HepG2 (cell line): ENCODE measurements around the gene HOXC11. TPM values are rescaled to one million over a fixed set of nuclear protein-coding genes. Genes with fewer than 3 reads are reported as not detected.

Experiments used
- ATAC-seq: fragments of 200-7000 bp; cut with Tn5 transposase; 3 replicates; pipeline ENCODE4 v1.9.1; 2020; ENCODE audit warnings: mild to moderate bottlenecking, moderate library complexity
- BruUV-seq: library from RNA; stranded (reverse); fragments of 400-500 nt; replicated peaks from 2 replicates; lab custom pipeline; 2021; lab: Mats Ljungman, UMichigan
- CTCF ChIA-PET: fragments of 300-600 bp; formaldehyde crosslinking; extraction: SDS; loops from one replicate; lab custom pipeline; 2021; ENCODE audit warnings: low total read pairs, inconsistent platforms, low intra/inter-chr PET ratio; lab: Yijun Ruan, JAX
- POLR2A ChIA-PET: fragments of 350-600 bp; sonication (Branson Sonifier 250); formaldehyde crosslinking; loops from one replicate; lab custom pipeline; 2020; ENCODE audit warnings: antibody characterized with exemption, inconsistent platforms; lab: Yijun Ruan, JAX
- DNase-seq: peaks from one replicate; pipeline ENCODE4 v3.0.0-alpha.2; 2015; ENCODE audit warnings: low spot score
- FAIRE-seq: peaks from 3 replicates; lab custom pipeline; 2011; peaks lifted over from hg19 to GRCh38; lab: Jason Lieb, UNC
- H2AFZ ChIP-seq: one replicate; pipeline ENCODE4 v1.6.1; 2011; ENCODE audit warnings: low read length, inconsistent platforms
- H3K27ac ChIP-seq: fragments of 300-600 bp; 3 replicates; pipeline ENCODE4 v1.8.0; 2011; ENCODE audit warnings: mixed run types, mild to moderate bottlenecking, mixed read lengths, low read length, inconsistent platforms; ENCODE audit not compliant: insufficient read depth; ENCODE audit errors: extremely low read length
- H3K27me3 ChIP-seq, 2 experiments: fragments of 200-600 bp in 1 of 2; 2 replicates in 1 of 2; 3 replicates in 1 of 2; pipeline versions ENCODE4 v1.6.0 to v1.8.0; 2011; ENCODE audit warnings: low read length in 2 of 2, mild to moderate bottlenecking in 2 of 2, moderate library complexity in 2 of 2, inconsistent platforms in 1 of 2; ENCODE audit not compliant: insufficient read depth in 2 of 2, control insufficient read depth in 1 of 2
- H3K36me3 ChIP-seq, 2 experiments: fragments of 200-600 bp in 1 of 2; replicated peaks in 1 of 2; 2 replicates in 1 of 2; 3 replicates in 1 of 2; pipeline versions ENCODE4 v1.5.1 to v1.8.0; 2011; ENCODE audit warnings: low read length in 2 of 2, inconsistent platforms in 1 of 2; ENCODE audit not compliant: insufficient read depth in 2 of 2, control insufficient read depth in 1 of 2
- H3K4me1 ChIP-seq: 2 replicates; pipeline ENCODE4 v1.5.1; 2012; ENCODE audit warnings: low read length, inconsistent platforms; ENCODE audit not compliant: insufficient read depth
- H3K4me2 ChIP-seq: 2 replicates; pipeline ENCODE4 v1.6.0; 2011; ENCODE audit warnings: low read depth, low read length, inconsistent platforms
- H3K4me3 ChIP-seq, 3 experiments: fragments of 200-600 bp in 1 of 3; sonication (generic), shearing (Covaris generic) in 1 of 3; replicated peaks in 1 of 3; 2 replicates each; pipeline ENCODE4 v1.5.1; 2011 to 2016; ENCODE audit warnings: low read length in 3 of 3, inconsistent platforms in 2 of 3, low read depth in 2 of 3, mild to moderate bottlenecking in 2 of 3, control low read depth in 1 of 3, mixed read lengths in 1 of 3; ENCODE audit not compliant: insufficient read depth in 1 of 3
- H3K79me2 ChIP-seq: one replicate; pipeline ENCODE4 v1.6.1; 2011; ENCODE audit warnings: low read length, inconsistent platforms; ENCODE audit not compliant: insufficient read depth
- H3K9ac ChIP-seq: 2 replicates; pipeline ENCODE4 v1.6.0; 2011; ENCODE audit warnings: mild to moderate bottlenecking, low read depth, low read length, inconsistent platforms; ENCODE audit not compliant: insufficient read depth
- H3K9me3 ChIP-seq: 2 replicates; pipeline ENCODE4 v1.5.1; 2012; ENCODE audit warnings: mild to moderate bottlenecking, low read length
- H4K20me1 ChIP-seq: 2 replicates; pipeline ENCODE4 v1.6.0; 2011; ENCODE audit warnings: inconsistent platforms, mild to moderate bottlenecking, low read length, moderate library complexity; ENCODE audit not compliant: insufficient read depth
- ARID2 ChIP-seq: sonication (generic); formaldehyde crosslinking; IDR thresholded peaks from 2 replicates; pipeline ENCODE4 v1.8.1; 2022; ENCODE audit warnings: mild to moderate bottlenecking, missing genetic modification reagents, borderline replicate concordance
- DR1 ChIP-seq: sonication (generic); formaldehyde crosslinking; IDR thresholded peaks from 2 replicates; pipeline ENCODE4 v1.8.0; 2021; ENCODE audit warnings: mild to moderate bottlenecking, missing genetic modification reagents, inconsistent platforms
- GATAD1 ChIP-seq: IDR thresholded peaks from 2 replicates; pipeline ENCODE4 v1.6.1; 2016; ENCODE audit warnings: missing genetic modification reagents, missing compliant biosample characterization
- HCFC1 ChIP-seq: fragments of 150-350 bp; IDR thresholded peaks from 2 replicates; pipeline ENCODE4 v1.6.1; 2014; ENCODE audit warnings: low read depth, low read length
- RBM22 ChIP-seq: fragments of 200-400 bp; formaldehyde crosslinking; optimal IDR thresholded peaks from 2 replicates; pipeline ENCODE3; 2017; ENCODE audit warnings: mild to moderate bottlenecking, low read length, moderate library complexity
- RFXAP ChIP-seq: sonication (generic); formaldehyde crosslinking; IDR thresholded peaks from 2 replicates; pipeline ENCODE4 v1.4.0; 2020; ENCODE audit warnings: missing genetic modification reagents, borderline replicate concordance
- TAF15 ChIP-seq: fragments of 200-400 bp; formaldehyde crosslinking; IDR thresholded peaks from one replicate; pipeline ENCODE4 v1.6.1; 2018; ENCODE audit warnings: mild to moderate bottlenecking, low read depth, low read length; ENCODE audit not compliant: poor library complexity, severe bottlenecking
- ZBTB1 ChIP-seq: sonication (generic); formaldehyde crosslinking; IDR thresholded peaks from 2 replicates; pipeline ENCODE4 v1.4.0; 2020; ENCODE audit warnings: missing genetic modification reagents, borderline replicate concordance
- ZNF484 ChIP-seq: sonication (generic); formaldehyde crosslinking; IDR thresholded peaks from 2 replicates; pipeline ENCODE4 v1.5.1; 2020; ENCODE audit warnings: mild to moderate bottlenecking, low read depth, missing genetic modification reagents, borderline replicate concordance
- ZNF556 ChIP-seq: sonication (generic); formaldehyde crosslinking; IDR thresholded peaks from 2 replicates; pipeline ENCODE4 v1.4.0; 2020; ENCODE audit warnings: mild to moderate bottlenecking, missing genetic modification reagents, borderline replicate concordance
- ZNF570 ChIP-seq: sonication (generic); formaldehyde crosslinking; IDR thresholded peaks from 2 replicates; pipeline ENCODE4 v1.4.0; 2020; ENCODE audit warnings: mild to moderate bottlenecking, missing genetic modification reagents, borderline replicate concordance
- ZNF614 ChIP-seq: IDR thresholded peaks from 2 replicates; pipeline ENCODE4 v1.6.1; 2018; ENCODE audit warnings: missing biosample characterization, missing genetic modification reagents, inconsistent platforms, borderline replicate concordance
- ZNF619 ChIP-seq: sonication (generic); formaldehyde crosslinking; IDR thresholded peaks from 2 replicates; pipeline ENCODE4 v1.4.0; 2020; ENCODE audit warnings: mild to moderate bottlenecking, missing genetic modification reagents
- ZNF781 ChIP-seq: sonication (generic); formaldehyde crosslinking; IDR thresholded peaks from 2 replicates; pipeline ENCODE4 v1.5.1; 2020; ENCODE audit warnings: borderline replicate concordance, mild to moderate bottlenecking, missing genetic modification reagents; ENCODE audit errors: not compliant biosample characterization
- ZNF850 ChIP-seq: sonication (generic); formaldehyde crosslinking; conservative IDR thresholded peaks from 2 replicates; pipeline ENCODE4 v1.9.0; 2021; ENCODE audit warnings: mild to moderate bottlenecking, missing genetic modification reagents
- ZZZ3 ChIP-seq: sonication (generic); formaldehyde crosslinking; IDR thresholded peaks from 2 replicates; pipeline ENCODE4 v1.4.0; 2020; ENCODE audit warnings: missing genetic modification reagents, mild to moderate bottlenecking, borderline replicate concordance
- WGBS: methylation state at CpG from one replicate; pipeline ENCODE4 v1.1.6; 2017; ENCODE audit warnings: low lambda C conversion rate; 5-methylcytosine and 5-hydroxymethylcytosine counted together
- in situ Hi-C: cut with HindIII; loops from 2 replicates; pipeline ENCODE4 v1.10.0; 2017; ENCODE audit warnings: low pct_unique_long_range_greater_than_20kb; ENCODE audit not compliant: extremely low pct_ligation_motif_present
- intact Hi-C: fragments of 100-400 bp; cut with micrococcal nuclease; formaldehyde crosslinking; loops from one replicate; pipeline ENCODE4 v1.10.0; 2022; ENCODE audit not compliant: unreplicated experiment
- polyA plus RNA-seq, 8 experiments: library from polyadenylated mRNA; depleted of rRNA in 3 of 8; stranded (reverse) in 7 of 8; unstranded in 1 of 8; fragments of >200 nt; fragmentation: Illumina TruSeq in 4 of 8; extraction: Trizol in 4 of 8; gene quantifications; 2 replicates each; pipeline versions ENCODE4 v1.2.1 to v1.2.3, GENCODE V29; 2011 to 2016; ENCODE audit warnings: low read depth in 4 of 8, missing spikeins in 1 of 8, mixed read lengths in 1 of 8; ENCODE audit not compliant: insufficient read depth in 1 of 8
- total RNA-seq, 5 experiments: library from RNA; depleted of rRNA; stranded (reverse); fragments of >200 nt; fragmentation: Illumina TruSeq; extraction: Trizol; gene quantifications; 2 replicates each; pipeline ENCODE4 v1.2.3, GENCODE V29; 2016; ENCODE audit warnings: low read depth in 1 of 5
- TF ChIP-seq, protein P1 (sequence below): sonication (generic); formaldehyde crosslinking; IDR thresholded peaks from 2 replicates; pipeline ENCODE4 v1.5.0; 2020; ENCODE audit warnings: missing genetic modification reagents
- TF ChIP-seq, protein P2 (sequence below): sonication (generic); formaldehyde crosslinking; IDR thresholded peaks from 2 replicates; pipeline ENCODE4 v1.5.0; 2020; ENCODE audit warnings: missing genetic modification reagents, mild to moderate bottlenecking, borderline replicate concordance

HOXC11 gene
- total and polyA plus RNA-seq, 2 of the 13 experiments (the other 11 are each of a cell fraction or from before 2014, with no cell fraction given) = not detected

DNA sequence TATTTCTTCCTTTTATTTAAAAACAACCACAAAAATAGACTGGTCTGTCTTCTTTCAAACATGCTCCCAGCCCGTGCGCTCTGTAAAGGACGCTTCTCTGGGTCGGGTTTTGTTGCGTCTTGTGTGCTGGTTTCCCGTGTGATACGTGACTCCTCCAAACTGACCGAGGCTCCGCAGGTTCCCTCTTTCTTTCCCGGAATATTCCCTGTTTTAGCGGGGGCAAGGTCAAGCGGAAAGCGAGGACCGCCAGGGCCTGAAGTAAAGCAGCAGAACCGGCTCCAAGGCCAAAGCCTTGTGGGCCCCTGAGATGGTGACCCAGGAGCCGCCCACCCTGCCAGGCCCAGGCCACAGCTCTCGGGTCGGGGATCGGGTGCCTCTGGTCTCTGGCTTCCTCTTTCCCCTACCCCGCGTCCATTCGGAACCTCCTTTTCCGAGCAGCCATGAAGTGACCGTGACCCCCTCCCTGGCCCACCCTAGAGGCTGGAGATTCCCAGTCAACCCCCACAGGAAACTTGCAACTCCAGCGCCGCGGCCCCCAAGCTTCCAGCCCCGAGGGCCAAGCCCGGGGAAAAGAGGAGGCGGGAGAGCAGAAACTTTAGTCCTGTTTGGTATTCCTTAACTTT, 11.1 kb downstream of the HOXC11 start:
- Histone ChIP-seq H3K27me3 (peaks cover 5 to 46% of the 10 kb centered on the region in 2 experiments), H3K4me1 (peaks cover 36% of the 10 kb centered on the region), H3K36me3 (no peaks in the 10 kb centered on the region), H3K79me2 (no peaks in the 10 kb centered on the region), H3K4me2 (no peak overlapping the region), H2AFZ (no peak overlapping the region), H4K20me1 (no peaks in the 10 kb centered on the region), H3K9me3 (no peaks in the 10 kb centered on the region), H3K4me3 (no peak overlapping the region), H3K27ac (no peak overlapping the region), H3K9ac (no peak overlapping the region)
- ChIA-PET CTCF (interaction anchor here (0.9 to 2.3 kb wide), 3 partner anchors 217 to 233 kb away, joined by 3 to 12 read pairs (median 8); no protein-coding TSS in a partner anchor), POLR2A (no interaction called here)
- DNase-seq (no peak), FAIRE-seq (no peak), ATAC-seq (no peak)
- intact Hi-C loops (no loop called here), in situ Hi-C loops (no loop called here)
- TF ChIP-seq ZNF484 (CRISPR knock-in tag) = no peak
- TF ChIP-seq ARID2 (CRISPR knock-in tag) = no peak
- TF ChIP-seq, protein P1, sequence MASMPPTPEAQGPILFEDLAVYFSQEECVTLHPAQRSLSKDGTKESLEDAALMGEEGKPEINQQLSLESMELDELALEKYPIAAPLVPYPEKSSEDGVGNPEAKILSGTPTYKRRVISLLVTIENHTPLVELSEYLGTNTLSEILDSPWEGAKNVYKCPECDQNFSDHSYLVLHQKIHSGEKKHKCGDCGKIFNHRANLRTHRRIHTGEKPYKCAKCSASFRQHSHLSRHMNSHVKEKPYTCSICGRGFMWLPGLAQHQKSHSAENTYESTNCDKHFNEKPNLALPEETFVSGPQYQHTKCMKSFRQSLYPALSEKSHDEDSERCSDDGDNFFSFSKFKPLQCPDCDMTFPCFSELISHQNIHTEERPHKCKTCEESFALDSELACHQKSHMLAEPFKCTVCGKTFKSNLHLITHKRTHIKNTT (CRISPR knock-in tag) = no peak
- TF ChIP-seq DR1 (CRISPR knock-in tag) = no peak
- TF ChIP-seq ZNF570 = no peak
- no peak for TF ChIP-seq GATAD1 (CRISPR knock-in tag)
- no peak for TF ChIP-seq HCFC1
- TF ChIP-seq ZZZ3 (CRISPR knock-in tag) = no peak
- no peak for TF ChIP-seq RBM22
- no peak for TF ChIP-seq ZNF619 (CRISPR knock-in tag)
- no peak for TF ChIP-seq ZNF850 (CRISPR knock-in tag)
- no peak for TF ChIP-seq TAF15
- TF ChIP-seq RFXAP (CRISPR knock-in tag) = no peak
- TF ChIP-seq ZNF781 (CRISPR knock-in tag) = no peak
- TF ChIP-seq ZNF614 = no peak
- no peak for TF ChIP-seq ZNF556 (CRISPR knock-in tag)
- TF ChIP-seq, protein P2, sequence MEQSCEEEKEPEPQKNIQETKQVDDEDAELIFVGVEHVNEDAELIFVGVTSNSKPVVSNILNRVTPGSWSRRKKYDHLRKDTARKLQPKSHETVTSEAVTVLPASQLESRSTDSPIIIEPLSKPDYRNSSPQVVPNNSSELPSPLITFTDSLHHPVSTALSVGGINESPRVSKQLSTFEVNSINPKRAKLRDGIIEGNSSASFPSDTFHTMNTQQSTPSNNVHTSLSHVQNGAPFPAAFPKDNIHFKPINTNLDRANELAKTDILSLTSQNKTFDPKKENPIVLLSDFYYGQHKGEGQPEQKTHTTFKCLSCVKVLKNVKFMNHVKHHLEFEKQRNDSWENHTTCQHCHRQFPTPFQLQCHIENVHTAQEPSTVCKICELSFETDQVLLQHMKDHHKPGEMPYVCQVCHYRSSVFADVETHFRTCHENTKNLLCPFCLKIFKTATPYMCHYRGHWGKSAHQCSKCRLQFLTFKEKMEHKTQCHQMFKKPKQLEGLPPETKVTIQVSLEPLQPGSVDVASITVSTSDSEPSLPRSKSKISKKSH (CRISPR knock-in tag) = no peak
- TF ChIP-seq ZBTB1 (CRISPR knock-in tag) = no peak
- 77% methylated on average over 27 of the region's 30 CpGs for WGBS
- no TSS peak for BruUV-seq
